NCI-H2107 treated with DMSO at 0.1 percent for 48 hours (cell line): ENCODE data around the gene LRRC7.
"Not testable (repeated sequence)": the region's sequence is repeated elsewhere in the genome, so short reads cannot be mapped to it uniquely, and the experiment has no call there.

Experiments
- DNase-seq: peaks from one replicate; lab custom pipeline; 2025; ENCODE audit not compliant: unreplicated experiment; lab: John Stamatoyannopoulos, UW

The LRRC7 gene

GRCh38 chr1:69693921-69694675 is 126.4 kb downstream of the LRRC7 start:
- no peak for DNase-seq

GRCh38 chr1:69697340-69697739 is 129.6 kb downstream of the LRRC7 start:
- no peak for DNase-seq

GRCh38 chr1:69700770-69701169 is 133.0 kb downstream of the LRRC7 start:
- DNase-seq, result no peak

GRCh38 chr1:69702085-69702484 is 134.4 kb downstream of the LRRC7 start:
- no peak for DNase-seq

GRCh38 chr1:69706473-69706872 is 138.8 kb downstream of the LRRC7 start:
- no peak for DNase-seq

GRCh38 chr1:69707103-69707502 is 139.4 kb downstream of the LRRC7 start:
- DNase-seq, result no peak

GRCh38 chr1:69710484-69711189 is 142.9 kb downstream of the LRRC7 start:
- no peak for DNase-seq

- no peak for DNase-seq
Observed at GRCh38 chr1:69711190-69711930, 143.6 kb downstream of the LRRC7 start.

- DNase-seq, result not testable (repeated sequence)
Observed at GRCh38 chr1:69717834-69718233, 150.1 kb downstream of the LRRC7 start.

GRCh38 chr1:69728206-69728605 is 160.5 kb downstream of the LRRC7 start:
- no peak for DNase-seq

- no peak for DNase-seq
Observed at GRCh38 chr1:69733061-69733460, 165.3 kb downstream of the LRRC7 start.

GRCh38 chr1:69737527-69738185 is 169.9 kb downstream of the LRRC7 start:
- peak; percentile 28 for DNase-seq

- no peak for DNase-seq
Observed at GRCh38 chr1:69738458-69739250, 170.9 kb downstream of the LRRC7 start.

GRCh38 chr1:69739251-69739605 is 171.5 kb downstream of the LRRC7 start:
- no peak for DNase-seq

GRCh38 chr1:69743146-69743545 is 175.4 kb downstream of the LRRC7 start:
- DNase-seq, result no peak

GRCh38 chr1:69744381-69744780 is 176.7 kb downstream of the LRRC7 start:
- no peak for DNase-seq

GRCh38 chr1:69747207-69747606 is 179.5 kb downstream of the LRRC7 start:
- DNase-seq, result no peak

GRCh38 chr1:69750638-69751037 is 182.9 kb downstream of the LRRC7 start:
- no peak for DNase-seq

- no peak for DNase-seq
Observed at GRCh38 chr1:69752831-69753230, 185.1 kb downstream of the LRRC7 start.

- DNase-seq, result no peak
Observed at GRCh38 chr1:69754521-69754920, 186.8 kb downstream of the LRRC7 start.

- no peak for DNase-seq
Observed at GRCh38 chr1:69755647-69756046, 187.9 kb downstream of the LRRC7 start.
